Astrocyte of the spinal cord (primary cell): Measurements from ENCODE around the gene ITCH.
A peak's percentile ranks its signal among the peaks of the same experiment; 100 is the strongest.
"Not testable (repeated sequence)": the region's sequence is repeated elsewhere in the genome, so short reads cannot be mapped to it uniquely, and the experiment has no call there.

Experiments
- DNase-seq: peaks from one replicate; pipeline ENCODE4 v3.0.0; 2011; ENCODE audit warnings: low read depth, low spot score
- H3K4me3 ChIP-seq: 2 replicates; pipeline ENCODE4 v1.5.1; 2011; ENCODE audit warnings: low read depth, mild to moderate bottlenecking, low read length, moderate library complexity
- in situ Hi-C: cut with HindIII; loops from 2 replicates; pipeline ENCODE4 v1.10.0; 2017; ENCODE audit warnings: low sequenced_read_pairs
- TF ChIP-seq, protein P1 (sequence below): IDR thresholded peaks from 2 replicates; pipeline ENCODE4 v1.5.1; 2012; ENCODE audit warnings: low read depth, mild to moderate bottlenecking, low read length, inconsistent platforms

ITCH gene

DNA sequence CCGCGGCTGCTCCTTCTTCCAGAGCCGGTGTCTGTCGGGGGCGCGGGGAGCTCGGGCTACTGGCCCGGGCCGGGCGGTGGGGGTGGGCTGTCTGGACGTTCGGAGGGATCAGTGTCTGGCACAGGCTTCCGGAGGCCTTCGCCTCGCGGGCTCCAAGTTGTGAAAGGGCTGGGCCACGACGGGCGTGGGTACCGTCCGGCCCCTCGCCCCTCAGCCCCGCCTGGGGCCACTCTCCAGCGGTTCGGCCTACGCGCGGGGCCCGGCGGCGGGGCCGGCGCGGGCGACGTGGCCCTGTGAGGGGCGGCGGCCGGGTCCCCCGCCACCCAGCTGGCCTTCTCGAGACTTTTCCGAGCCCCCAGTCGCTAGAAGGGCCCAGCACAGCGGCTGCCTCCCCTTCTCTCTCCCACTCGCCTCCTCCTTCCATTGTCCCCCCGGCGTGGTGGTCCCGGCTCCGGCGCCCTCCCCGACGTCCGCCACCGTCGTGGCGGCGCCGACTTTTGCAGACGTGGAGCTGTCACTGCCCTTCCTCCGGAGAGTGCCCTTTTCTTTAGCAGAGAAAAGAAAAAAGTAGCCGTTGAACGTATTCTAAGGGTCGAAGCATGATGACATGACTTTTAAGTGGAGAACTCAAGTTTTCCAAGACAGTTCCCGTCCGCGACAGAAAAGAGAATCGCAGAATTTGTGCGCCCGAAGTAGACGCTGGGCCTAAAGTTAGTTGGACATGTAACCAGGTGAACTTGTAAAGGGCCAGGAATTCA is 571 bp downstream of the ITCH start:
- TF ChIP-seq, protein P1, sequence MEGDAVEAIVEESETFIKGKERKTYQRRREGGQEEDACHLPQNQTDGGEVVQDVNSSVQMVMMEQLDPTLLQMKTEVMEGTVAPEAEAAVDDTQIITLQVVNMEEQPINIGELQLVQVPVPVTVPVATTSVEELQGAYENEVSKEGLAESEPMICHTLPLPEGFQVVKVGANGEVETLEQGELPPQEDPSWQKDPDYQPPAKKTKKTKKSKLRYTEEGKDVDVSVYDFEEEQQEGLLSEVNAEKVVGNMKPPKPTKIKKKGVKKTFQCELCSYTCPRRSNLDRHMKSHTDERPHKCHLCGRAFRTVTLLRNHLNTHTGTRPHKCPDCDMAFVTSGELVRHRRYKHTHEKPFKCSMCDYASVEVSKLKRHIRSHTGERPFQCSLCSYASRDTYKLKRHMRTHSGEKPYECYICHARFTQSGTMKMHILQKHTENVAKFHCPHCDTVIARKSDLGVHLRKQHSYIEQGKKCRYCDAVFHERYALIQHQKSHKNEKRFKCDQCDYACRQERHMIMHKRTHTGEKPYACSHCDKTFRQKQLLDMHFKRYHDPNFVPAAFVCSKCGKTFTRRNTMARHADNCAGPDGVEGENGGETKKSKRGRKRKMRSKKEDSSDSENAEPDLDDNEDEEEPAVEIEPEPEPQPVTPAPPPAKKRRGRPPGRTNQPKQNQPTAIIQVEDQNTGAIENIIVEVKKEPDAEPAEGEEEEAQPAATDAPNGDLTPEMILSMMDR, result no peak
- peak; percentile 63 for DNase-seq
- in situ Hi-C loops, result no loop called here
- H3K4me3 ChIP-seq, result peak overlapping the region; percentile 88

DNA sequence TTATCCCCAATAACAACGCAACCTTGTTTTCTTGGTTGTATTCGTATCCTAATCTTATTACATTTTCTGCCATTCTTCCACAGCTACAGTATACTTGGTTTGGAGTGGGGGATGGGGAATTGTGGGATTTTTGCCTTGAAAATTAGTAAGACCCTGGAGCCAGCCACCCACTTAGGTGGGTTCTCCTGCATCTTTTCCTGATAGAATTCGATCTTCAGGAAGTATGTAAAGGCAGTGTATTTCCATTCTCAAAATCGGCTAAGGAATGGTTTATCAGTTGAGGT is 1.1 kb downstream of the ITCH start:
- in situ Hi-C loops, result no loop called here
- TF ChIP-seq, protein P1, result no peak
- no peak for DNase-seq
- peak overlapping the region; percentile 88 for H3K4me3 ChIP-seq

DNA sequence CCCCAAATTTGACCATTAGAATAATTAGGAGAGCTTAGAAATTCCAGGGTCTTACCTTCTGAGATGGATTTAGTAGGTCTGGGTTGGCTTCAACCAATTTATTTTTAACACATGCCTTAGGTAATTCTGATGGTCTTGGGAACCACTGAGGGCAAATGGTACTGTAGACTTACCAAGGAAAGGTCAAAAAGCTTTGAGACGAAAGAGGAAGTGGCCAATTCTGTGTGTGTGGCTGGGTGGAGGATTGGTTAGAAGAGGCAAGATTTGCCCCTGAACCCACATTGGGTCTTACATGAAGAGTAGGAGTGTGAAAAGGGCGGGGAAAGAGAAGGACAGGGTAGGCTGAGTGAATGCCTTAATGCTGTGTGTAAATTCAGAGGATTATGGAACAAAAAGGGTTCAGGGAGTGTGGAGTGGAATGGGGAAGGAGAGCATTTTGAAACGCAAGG is 2.7 kb downstream of the ITCH start:
- TF ChIP-seq, protein P1, result no peak
- DNase-seq, result no peak
- in situ Hi-C loops, result no loop called here
- H3K4me3 ChIP-seq, result no peak overlapping the region

DNA sequence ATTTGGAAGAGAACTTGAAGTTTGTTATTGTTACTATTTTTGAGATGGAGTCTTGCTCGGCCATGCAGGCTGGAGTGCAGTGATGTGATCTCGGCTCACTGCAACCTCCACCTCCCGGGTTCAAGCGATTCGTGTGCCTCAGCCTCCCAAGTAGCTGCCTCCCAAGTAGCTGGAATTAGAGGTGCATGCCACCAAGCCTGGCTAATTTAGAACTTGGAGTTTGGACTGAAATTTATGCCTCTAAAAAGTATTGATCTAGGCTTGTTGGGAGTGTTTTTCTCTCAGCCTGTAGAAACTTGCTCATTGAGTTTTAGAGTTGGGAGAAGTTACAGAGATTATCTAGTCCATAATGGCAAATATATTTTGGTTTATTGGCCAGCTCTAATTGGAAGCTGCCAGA is 4.1 kb downstream of the ITCH start:
- DNase-seq, result no peak
- H3K4me3 ChIP-seq, result no peak overlapping the region
- TF ChIP-seq, protein P1, result no peak
- in situ Hi-C loops, result no loop called here

DNA sequence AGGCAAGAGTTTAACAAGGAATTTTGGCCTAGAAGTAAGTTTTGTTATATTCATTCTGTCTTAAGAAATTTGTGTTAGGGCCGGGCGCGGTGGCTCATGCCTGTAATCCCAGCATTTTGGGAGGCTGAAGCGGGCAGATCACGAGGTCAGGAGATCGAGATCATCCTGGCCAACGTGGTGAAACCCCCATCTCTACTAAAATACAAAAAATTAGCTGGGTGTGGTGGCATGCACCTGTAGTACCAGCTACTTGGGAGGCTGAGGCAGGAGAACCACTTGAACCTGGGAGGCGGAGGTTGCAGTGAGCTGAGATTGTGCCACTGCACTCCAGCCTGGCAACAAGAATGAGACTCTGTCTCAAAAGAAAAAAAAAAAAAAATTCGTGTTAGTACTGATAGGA is 4.8 kb downstream of the ITCH start:
- H3K4me3 ChIP-seq, DNase-seq, in situ Hi-C loops: not testable (repeated sequence)

DNA sequence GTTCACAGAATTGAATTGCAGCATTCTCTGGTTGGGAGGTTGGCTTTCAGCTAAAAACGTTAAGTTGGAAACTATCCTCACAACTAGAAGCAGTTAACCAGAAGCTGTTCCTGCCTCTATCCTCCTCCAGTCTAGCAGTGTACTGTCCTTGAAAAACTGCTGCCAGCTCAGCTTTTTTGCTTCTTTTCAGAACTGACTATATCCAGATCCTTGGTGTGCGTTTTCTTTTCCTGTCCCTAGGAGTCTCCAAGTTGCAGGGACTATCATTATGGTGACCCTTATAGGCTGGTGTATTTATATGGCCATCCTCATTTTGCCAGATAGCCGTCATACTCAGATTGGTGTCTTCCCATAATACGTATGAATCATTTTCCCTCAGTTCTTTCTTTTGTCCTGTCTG is 5.5 kb downstream of the ITCH start:
- no peak overlapping the region for H3K4me3 ChIP-seq
- no peak for DNase-seq
- TF ChIP-seq, protein P1, result no peak
- in situ Hi-C loops, result no loop called here

DNA sequence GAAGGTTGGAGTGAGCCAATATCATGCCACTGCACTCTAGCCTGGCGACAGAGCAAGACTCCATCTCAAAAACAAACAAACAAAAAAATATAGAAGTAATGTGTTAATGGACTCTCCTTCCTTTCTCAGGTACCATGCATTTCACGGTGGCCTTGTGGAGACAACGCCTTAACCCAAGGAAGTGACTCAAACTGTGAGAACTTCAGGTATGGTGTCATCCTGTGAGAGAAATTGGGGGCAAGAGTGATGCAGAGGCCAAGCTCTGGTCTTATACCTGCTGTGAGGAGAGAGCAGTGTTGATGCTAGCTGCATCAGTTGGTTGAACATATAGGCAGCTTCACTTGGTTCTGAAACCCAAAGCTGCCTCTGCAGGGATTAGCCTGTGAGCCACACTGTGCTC is 6.2 kb downstream of the ITCH start:
- no peak for DNase-seq
- TF ChIP-seq, protein P1, result no peak
- in situ Hi-C loops, result no loop called here
- H3K4me3 ChIP-seq, result no peak overlapping the region
